ENCODE results near the gene DPM2.

Gene DPM2

DNA sequence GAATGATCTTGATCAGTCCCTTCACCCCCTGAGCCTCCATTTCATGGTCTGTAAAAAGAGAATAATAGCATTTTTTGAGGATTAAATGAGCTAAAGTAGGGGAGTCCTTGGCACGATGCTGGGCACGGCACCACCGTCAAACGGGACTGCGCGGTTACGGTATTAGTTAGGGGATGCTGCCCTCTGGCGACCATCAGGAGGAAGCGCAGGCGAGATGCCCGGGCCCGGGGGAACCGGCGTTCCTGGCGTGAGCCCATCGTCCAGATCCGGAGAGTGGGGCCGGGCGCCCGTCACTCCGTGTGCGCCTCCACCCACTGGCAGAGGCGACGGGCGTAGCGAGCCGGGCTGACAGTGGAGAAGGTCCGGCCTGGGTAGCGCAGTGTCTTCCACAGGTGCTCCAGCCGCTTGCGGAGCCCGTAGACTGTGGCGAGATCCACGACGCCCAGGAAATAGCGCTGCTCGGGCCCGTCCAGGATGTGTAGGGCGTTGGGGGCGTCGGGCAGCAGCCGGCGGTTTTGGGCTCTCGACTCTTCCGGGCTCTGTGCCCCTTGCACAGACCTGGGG, 16.0 kb downstream of the DPM2 start:
- H3K27ac Mint-ChIP-seq, result no peak overlapping the region

DNA sequence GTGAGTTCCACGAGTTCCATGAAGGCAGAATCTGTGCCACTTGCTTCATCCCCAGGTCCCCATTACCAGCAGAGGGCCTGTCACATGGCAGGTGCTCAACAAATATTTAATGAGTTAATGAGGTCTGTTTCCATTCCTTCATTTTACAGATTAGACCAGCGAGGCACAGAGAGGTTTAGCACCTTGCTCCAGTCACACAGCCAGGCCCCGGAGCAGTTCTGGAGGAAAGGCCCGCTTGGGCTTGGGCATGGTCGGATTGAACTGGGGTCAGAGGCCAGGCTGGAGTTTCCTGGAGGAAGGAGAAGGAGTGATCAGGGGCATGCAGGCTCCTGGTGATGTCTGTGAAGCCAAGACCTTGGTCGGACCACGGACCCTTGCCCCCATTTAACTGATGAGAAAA, 16.9 kb downstream of the DPM2 start:
- no peak overlapping the region for H3K4me3 Mint-ChIP-seq
- DNase-seq, result no peak
- H3K4me1 Mint-ChIP-seq, result peaks cover 47% of the 10 kb centered on the region
- peaks cover 49% of the 10 kb centered on the region for H3K27me3 Mint-ChIP-seq
- no peaks in the 10 kb centered on the region for H3K9me3 Mint-ChIP-seq
- H3K36me3 Mint-ChIP-seq, result no peaks in the 10 kb centered on the region
- no peak overlapping the region for H3K27ac Mint-ChIP-seq
- CTCF ChIA-PET, result interaction anchor here (0.5 to 3.5 kb wide), 38 partner anchors 9 to 696 kb away, joined by 3 to 33 read pairs (median 4); partner anchors contain the start of genes AK1, PIP5KL1, SH2D3C and TOR2A

More for the DNA sequence above, 16.0 kb downstream of the DPM2 start:
- CTCF ChIA-PET, result interaction anchor here (0.5 to 3.5 kb wide), 37 partner anchors 8 to 697 kb away, joined by 3 to 33 read pairs (median 5); partner anchors contain the start of genes AK1, PIP5KL1, SH2D3C and TOR2A
- no peaks in the 10 kb centered on the region for H3K36me3 Mint-ChIP-seq
- H3K4me3 Mint-ChIP-seq, result peak overlapping the region; percentile 44
- H3K4me1 Mint-ChIP-seq, result peaks cover 43% of the 10 kb centered on the region
- no peaks in the 10 kb centered on the region for H3K9me3 Mint-ChIP-seq
- DNase-seq, result peak; percentile 82
- peaks cover 57% of the 10 kb centered on the region for H3K27me3 Mint-ChIP-seq

- no peak for DNase-seq
- Mint-ChIP-seq H3K36me3 (no peaks in the 10 kb centered on the region), H3K9me3 (no peaks in the 10 kb centered on the region), H3K27me3 (peaks cover 34% of the 10 kb centered on the region), H3K4me3 (no peak overlapping the region), H3K27ac (no peak overlapping the region), H3K4me1 (peaks cover 61% of the 10 kb centered on the region)
- CTCF ChIA-PET, result interaction anchor here (1.0 to 3.5 kb wide), 8 partner anchors 8 to 416 kb away, joined by 3 to 21 read pairs (median 3); no protein-coding TSS in a partner anchor
These were observed 18.3 kb downstream of the DPM2 start for GRCh38 chr9:127919253-127919815.

DNA sequence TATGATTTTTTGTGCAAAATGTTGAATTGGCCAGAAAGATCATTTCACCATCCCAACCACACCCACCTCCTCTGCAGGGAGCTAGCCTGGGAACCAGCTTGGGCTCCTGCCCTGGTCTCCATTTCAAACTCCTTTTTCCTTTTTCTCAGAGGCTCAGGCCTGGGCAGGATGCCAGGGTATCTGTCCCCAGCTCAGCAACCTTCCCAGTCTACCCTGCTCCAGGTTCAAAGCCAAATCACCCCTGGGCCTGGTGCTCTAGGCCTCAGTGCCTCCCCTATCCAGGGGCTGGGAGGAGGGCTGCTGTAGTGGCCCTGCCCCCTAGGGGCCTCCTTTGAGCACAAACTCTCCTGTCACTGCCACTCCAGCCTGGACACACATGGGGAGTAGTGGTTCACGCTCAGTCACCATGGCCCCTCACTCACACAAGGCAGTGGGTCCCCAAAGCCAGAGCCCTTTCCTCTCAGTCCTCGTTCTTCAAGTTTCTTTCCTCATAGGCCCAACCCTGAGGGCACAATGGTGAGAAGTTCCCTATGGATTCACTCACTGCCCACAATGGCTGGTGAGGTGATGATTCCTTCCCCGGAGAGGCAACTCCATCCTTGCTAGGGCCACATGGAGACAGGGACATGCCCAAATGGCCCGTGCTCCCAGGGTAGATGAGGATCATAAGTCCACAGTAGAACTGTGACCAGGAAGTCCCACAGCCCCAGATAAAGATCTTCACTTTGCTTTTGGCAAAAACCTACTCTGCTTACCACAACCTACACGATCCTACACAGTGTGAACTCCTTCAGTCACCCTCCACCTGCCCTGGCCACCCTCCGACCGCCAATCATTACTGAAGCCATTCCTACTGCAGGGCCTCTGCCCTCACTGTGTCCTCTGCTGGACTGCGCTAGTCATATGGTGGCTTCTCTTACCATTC, 19.2 kb downstream of the DPM2 start:
- Mint-ChIP-seq H3K27me3 (peaks cover 26% of the 10 kb centered on the region), H3K4me1 (peaks cover 67% of the 10 kb centered on the region)
- CTCF ChIA-PET, result interaction anchor here (1.2 to 3.5 kb wide), 6 partner anchors 13 to 183 kb away, joined by 3 to 21 read pairs (median 6); partner anchors contain the start of genes CDK9 and TOR2A

DNA sequence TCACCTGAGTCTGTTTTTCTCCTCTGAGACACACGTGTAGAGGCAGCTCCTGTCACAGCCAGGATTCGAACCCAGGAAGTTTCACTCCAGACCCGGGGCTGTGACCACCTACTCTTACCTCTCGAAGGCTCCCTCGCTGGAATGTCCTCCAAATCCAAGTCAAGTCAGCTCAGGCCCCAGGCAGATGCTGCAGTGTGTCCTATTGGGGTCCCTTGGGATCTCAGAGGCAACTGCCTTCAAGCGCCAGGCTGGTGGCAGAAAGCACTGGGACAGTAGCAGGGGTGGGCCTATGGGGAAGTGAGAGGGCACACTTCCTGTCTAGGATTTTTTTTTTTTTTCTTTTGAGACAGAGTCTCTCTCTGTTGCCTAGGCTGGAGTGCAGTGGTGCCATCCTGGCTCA, 20.1 kb downstream of the DPM2 start:
- no peak for DNase-seq
- peaks cover 11% of the 10 kb centered on the region for H3K36me3 Mint-ChIP-seq
- H3K9me3 Mint-ChIP-seq, result no peaks in the 10 kb centered on the region
- H3K4me3 Mint-ChIP-seq, result peak overlapping the region; percentile 21
- no peak overlapping the region for H3K27ac Mint-ChIP-seq
- CTCF ChIA-PET, result interaction anchor here (1.2 to 3.2 kb wide), 5 partner anchors 13 to 183 kb away, joined by 3 to 13 read pairs (median 7); partner anchors contain the start of genes CDK9 and TOR2A
- H3K27me3 Mint-ChIP-seq, result peaks cover 18% of the 10 kb centered on the region
- H3K4me1 Mint-ChIP-seq, result peaks cover 73% of the 10 kb centered on the region

More for the DNA sequence above, 19.2 kb downstream of the DPM2 start:
- no peak overlapping the region for H3K4me3 Mint-ChIP-seq
- no peak for DNase-seq
- H3K27ac Mint-ChIP-seq, result no peak overlapping the region
- peaks cover 6% of the 10 kb centered on the region for H3K36me3 Mint-ChIP-seq
- H3K9me3 Mint-ChIP-seq, result no peaks in the 10 kb centered on the region

DNA sequence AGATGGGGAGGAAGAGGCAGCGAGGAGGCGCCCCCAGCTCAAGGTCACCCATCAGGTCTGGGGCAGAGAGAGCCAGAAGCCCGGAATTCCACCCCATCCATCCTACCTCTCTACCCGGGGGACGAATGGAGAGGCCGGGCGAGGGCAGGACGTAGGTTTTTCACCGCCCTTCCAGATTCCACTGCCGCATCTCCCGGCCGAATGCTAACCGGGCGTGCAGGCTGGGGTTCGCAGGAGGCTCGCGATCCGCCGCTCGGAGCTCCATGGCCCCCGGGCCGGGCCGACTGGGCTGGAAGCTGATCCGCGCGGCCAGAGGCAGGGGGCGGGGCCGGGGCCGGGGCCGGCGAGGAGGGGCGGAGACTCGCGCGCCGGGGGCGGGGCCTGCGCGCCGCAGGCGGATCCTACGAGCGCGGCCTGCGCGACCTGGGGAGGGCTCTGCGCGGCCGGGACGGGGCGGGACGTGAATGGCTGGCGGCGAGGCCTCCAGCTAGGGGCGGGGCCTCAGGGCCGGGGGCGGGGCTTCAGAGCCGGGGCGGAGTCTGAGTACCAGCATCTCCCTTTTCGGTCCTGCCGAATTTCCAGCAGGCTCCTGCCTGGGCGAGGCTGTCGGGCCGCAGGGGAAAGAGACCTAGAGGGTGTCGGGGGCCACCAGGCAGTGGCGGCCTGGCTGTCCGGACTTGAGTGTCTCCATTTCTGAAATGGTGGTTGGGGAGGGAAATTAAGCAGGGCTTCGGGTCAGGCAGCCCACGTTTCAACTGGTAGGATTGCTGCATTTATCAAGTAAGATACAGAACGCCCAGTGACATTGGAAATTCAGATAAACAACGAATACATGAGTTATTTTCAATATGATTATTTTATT, 20.7 kb downstream of the DPM2 start, which contains the start of gene ST6GALNAC4:
ST6GALNAC4 (minus strand) TSS at position 322 of the 862 bp plus-strand sequence. CDS start 622 bp downstream, outside the sequence.
- CTCF ChIA-PET, result interaction anchor here (0.6 to 3.2 kb wide), 7 partner anchors 11 to 182 kb away, joined by 3 to 13 read pairs (median 4); partner anchors contain the start of genes CDK9 and TOR2A
- H3K27ac Mint-ChIP-seq, result peak within 1 kb of the TSS; percentile 88
- H3K4me3 Mint-ChIP-seq, result peak within 1 kb of the TSS; percentile 73
- no peaks in the 10 kb centered on the region for H3K9me3 Mint-ChIP-seq
- peaks cover 13% of the 10 kb centered on the region for H3K27me3 Mint-ChIP-seq
- peaks cover 14% of the 10 kb centered on the region for H3K36me3 Mint-ChIP-seq
- peak; percentile 97 for DNase-seq
- H3K4me1 Mint-ChIP-seq, result peaks cover 77% of the 10 kb centered on the region

GRCh38 chr9:127915801-127916719, 21.6 kb downstream of the DPM2 start:
- Mint-ChIP-seq H3K4me1 (peaks cover 79% of the 10 kb centered on the region), H3K36me3 (peaks cover 18% of the 10 kb centered on the region), H3K9me3 (no peaks in the 10 kb centered on the region), H3K4me3 (peak overlapping the region; percentile 73), H3K27me3 (peaks cover 7% of the 10 kb centered on the region), H3K27ac (peak overlapping the region; percentile 88)
- CTCF ChIA-PET, result interaction anchor here (0.6 to 3.2 kb wide), 6 partner anchors 10 to 181 kb away, joined by 3 to 13 read pairs (median 6); partner anchors contain the start of genes CDK9 and TOR2A
- DNase-seq, result peak; percentile 71

GRCh38 chr9:127915325-127915752, 22.3 kb downstream of the DPM2 start:
- CTCF ChIA-PET, result interaction anchor here (2.8 to 3.2 kb wide), 2 partner anchors 46 to 180 kb away, joined by 11 to 13 read pairs; partner anchors contain the start of gene TOR2A
- H3K4me1 Mint-ChIP-seq, result peaks cover 80% of the 10 kb centered on the region
- no peaks in the 10 kb centered on the region for H3K27me3 Mint-ChIP-seq
- no peak for DNase-seq
- H3K36me3 Mint-ChIP-seq, result peaks cover 24% of the 10 kb centered on the region
- peak overlapping the region; percentile 73 for H3K4me3 Mint-ChIP-seq
- no peaks in the 10 kb centered on the region for H3K9me3 Mint-ChIP-seq
- peak overlapping the region; percentile 88 for H3K27ac Mint-ChIP-seq

- Mint-ChIP-seq H3K4me3 (no peak overlapping the region), H3K36me3 (peaks cover 24% of the 10 kb centered on the region), H3K27me3 (no peaks in the 10 kb centered on the region), H3K9me3 (no peaks in the 10 kb centered on the region), H3K27ac (peak overlapping the region; percentile 72), H3K4me1 (peaks cover 68% of the 10 kb centered on the region)
- CTCF ChIA-PET, result no interaction called here
- no peak for DNase-seq
These were observed 24.0 kb downstream of the DPM2 start for GRCh38 chr9:127913682-127914081.

- CTCF ChIA-PET, result interaction anchor here (0.7 to 1.1 kb wide), 3 partner anchors 43 to 181 kb away, joined by 3 to 4 read pairs (median 3); no protein-coding TSS in a partner anchor
- Mint-ChIP-seq H3K4me3 (no peak overlapping the region), H3K4me1 (peaks cover 63% of the 10 kb centered on the region), H3K9me3 (no peaks in the 10 kb centered on the region), H3K27me3 (no peaks in the 10 kb centered on the region), H3K27ac (peak overlapping the region; percentile 55), H3K36me3 (peaks cover 27% of the 10 kb centered on the region)
- DNase-seq, result no peak
These were observed 24.8 kb downstream of the DPM2 start for GRCh38 chr9:127912882-127913281.

- peaks cover 61% of the 10 kb centered on the region for H3K4me1 Mint-ChIP-seq
- no peaks in the 10 kb centered on the region for H3K27me3 Mint-ChIP-seq
- CTCF ChIA-PET, result interaction anchor here (0.7 to 1.1 kb wide), 2 partner anchors 43 to 123 kb away, joined by 3 to 4 read pairs; no protein-coding TSS in a partner anchor
- H3K36me3 Mint-ChIP-seq, result peaks cover 29% of the 10 kb centered on the region
- DNase-seq, result no peak
- no peaks in the 10 kb centered on the region for H3K9me3 Mint-ChIP-seq
- no peak overlapping the region for H3K4me3 Mint-ChIP-seq
- peak overlapping the region; percentile 55 for H3K27ac Mint-ChIP-seq
These were observed 25.4 kb downstream of the DPM2 start for GRCh38 chr9:127912296-127912695.

DNA sequence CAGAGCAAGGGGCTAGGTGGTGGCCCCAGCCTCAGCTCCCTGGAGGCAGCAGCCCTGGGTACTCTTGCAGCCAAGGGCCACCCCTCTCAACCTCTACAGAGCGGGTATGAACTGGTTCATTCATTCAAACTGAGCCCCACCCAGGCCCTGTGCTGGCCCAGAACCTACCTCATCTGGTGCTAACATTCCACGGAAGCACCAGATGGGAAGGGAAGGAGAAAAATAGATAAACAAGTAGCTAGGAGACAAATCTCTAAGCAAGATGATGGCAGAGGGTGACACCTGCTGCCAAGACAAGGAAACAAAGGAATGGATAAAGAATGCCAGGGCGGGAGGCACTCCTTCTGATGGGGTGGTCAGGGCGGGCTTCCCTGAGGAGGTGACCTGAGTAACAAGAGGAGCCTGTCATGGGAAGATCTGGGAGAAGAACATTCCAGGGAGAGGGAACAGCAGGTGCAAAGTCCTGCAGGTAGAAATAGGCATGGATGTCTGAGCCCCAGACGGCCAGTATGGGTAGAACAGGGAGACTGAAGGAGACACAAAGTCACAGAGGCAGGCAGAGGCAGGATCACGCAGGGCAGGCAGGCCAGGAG, 26.9 kb downstream of the DPM2 start:
- Mint-ChIP-seq H3K4me1 (peaks cover 69% of the 10 kb centered on the region), H3K9me3 (no peaks in the 10 kb centered on the region), H3K4me3 (no peak overlapping the region), H3K36me3 (peaks cover 29% of the 10 kb centered on the region), H3K27me3 (no peaks in the 10 kb centered on the region), H3K27ac (peak overlapping the region; percentile 90)
- CTCF ChIA-PET, result interaction anchor here (0.6 to 2.4 kb wide), 14 partner anchors 9 to 321 kb away, joined by 3 to 13 read pairs (median 5); partner anchors contain the start of genes ST6GALNAC6 and TOR2A
- DNase-seq, result peak; percentile 48

All from activated naive CD4-positive, alpha-beta T cell treated with anti-CD3 and anti-CD28 coated beads, Interleukin-2, amount 10 ng/mL, durations not matched to agents 7 days and 5 days (primary cell).